Measurements from ENCODE around the gene PRDM16. TPM values are rescaled to one million over a fixed set of nuclear protein-coding genes. Genes with fewer than 3 reads are reported as not detected.

The PRDM16 gene
- total RNA-seq, 1 experiment from 2014 or later, result not detected

- H3K4me1 Mint-ChIP-seq (ENCODE audit: insufficient read depth, unreplicated experiment), result no peaks in the 10 kb centered on the region
- ChIA-PET CTCF (no interaction called here), POLR2A (no interaction called here)
- no peak for DNase-seq (ENCODE audit: unreplicated experiment)
- H3K9me3 Mint-ChIP-seq (ENCODE audit: unreplicated experiment), result peaks cover 8% of the 10 kb centered on the region
- no peaks in the 10 kb centered on the region for H3K27me3 Mint-ChIP-seq (ENCODE audit: insufficient read depth, unreplicated experiment)
- H3K36me3 Mint-ChIP-seq (ENCODE audit: insufficient read depth, unreplicated experiment), result no peaks in the 10 kb centered on the region
- no TSS peak for BruUV-seq (replicated peaks)
- H3K4me3 Mint-ChIP-seq (ENCODE audit: unreplicated experiment), result no peak overlapping the region
- H3K27ac Mint-ChIP-seq (ENCODE audit: low read depth, unreplicated experiment), result no peak overlapping the region
- no peak for TF ChIP-seq CTCF (IDR thresholded peaks at IDR 0.05; ENCODE audit: unreplicated experiment)
- intact Hi-C loops (cut with micrococcal nuclease), result no loop called here
Measured at GRCh38 chr1:3195480-3195815, 126.4 kb downstream of the PRDM16 start.

- intact Hi-C loops (cut with micrococcal nuclease), result no loop called here
- no peak for DNase-seq (ENCODE audit: unreplicated experiment)
- POLR2A ChIA-PET, result no interaction called here
- no peak overlapping the region for H3K4me3 Mint-ChIP-seq (ENCODE audit: unreplicated experiment)
- no peaks in the 10 kb centered on the region for H3K27me3 Mint-ChIP-seq (ENCODE audit: insufficient read depth, unreplicated experiment)
- CTCF ChIA-PET, result interaction anchor here (0.5 kb wide), 1 partner anchor 1109 kb away, joined by 3 read pairs; no protein-coding TSS in a partner anchor
- no peaks in the 10 kb centered on the region for H3K4me1 Mint-ChIP-seq (ENCODE audit: insufficient read depth, unreplicated experiment)
- H3K27ac Mint-ChIP-seq (ENCODE audit: low read depth, unreplicated experiment), result no peak overlapping the region
- peaks cover 8% of the 10 kb centered on the region for H3K9me3 Mint-ChIP-seq (ENCODE audit: unreplicated experiment)
- TF ChIP-seq CTCF (IDR thresholded peaks at IDR 0.05; ENCODE audit: unreplicated experiment), result no peak
- BruUV-seq (replicated peaks), result no TSS peak
- H3K36me3 Mint-ChIP-seq (ENCODE audit: insufficient read depth, unreplicated experiment), result no peaks in the 10 kb centered on the region
Measured at GRCh38 chr1:3195966-3196515, 127.0 kb downstream of the PRDM16 start.

- no peak overlapping the region for H3K27ac Mint-ChIP-seq (ENCODE audit: low read depth, unreplicated experiment)
Measured at GRCh38 chr1:3196577-3197245, 127.7 kb downstream of the PRDM16 start.

GRCh38 chr1:3197781-3198316, 128.8 kb downstream of the PRDM16 start:
- TF ChIP-seq CTCF (IDR thresholded peaks at IDR 0.05; ENCODE audit: unreplicated experiment), result no peak
- no peak overlapping the region for H3K4me3 Mint-ChIP-seq (ENCODE audit: unreplicated experiment)
- intact Hi-C loops (cut with micrococcal nuclease), result no loop called here

More at GRCh38 chr1:3196577-3197245, 127.7 kb downstream of the PRDM16 start:
- Mint-ChIP-seq H3K4me3 (ENCODE audit: unreplicated experiment) (no peak overlapping the region), H3K4me1 (ENCODE audit: insufficient read depth, unreplicated experiment) (no peaks in the 10 kb centered on the region), H3K9me3 (ENCODE audit: unreplicated experiment) (peaks cover 8% of the 10 kb centered on the region), H3K27me3 (ENCODE audit: insufficient read depth, unreplicated experiment) (no peaks in the 10 kb centered on the region), H3K36me3 (ENCODE audit: insufficient read depth, unreplicated experiment) (no peaks in the 10 kb centered on the region)
- intact Hi-C loops (cut with micrococcal nuclease), result no loop called here
- DNase-seq (ENCODE audit: unreplicated experiment), result no peak
- BruUV-seq (replicated peaks), result no TSS peak
- TF ChIP-seq CTCF (IDR thresholded peaks at IDR 0.05; ENCODE audit: unreplicated experiment), result no peak
- ChIA-PET POLR2A (no interaction called here), CTCF (interaction anchor here (0.5 kb wide), 1 partner anchor 1108 kb away, joined by 3 read pairs; no protein-coding TSS in a partner anchor)

More at GRCh38 chr1:3197781-3198316, 128.8 kb downstream of the PRDM16 start:
- Mint-ChIP-seq H3K27me3 (ENCODE audit: insufficient read depth, unreplicated experiment) (no peaks in the 10 kb centered on the region), H3K36me3 (ENCODE audit: insufficient read depth, unreplicated experiment) (no peaks in the 10 kb centered on the region), H3K4me1 (ENCODE audit: insufficient read depth, unreplicated experiment) (no peaks in the 10 kb centered on the region), H3K27ac (ENCODE audit: low read depth, unreplicated experiment) (no peak overlapping the region), H3K9me3 (ENCODE audit: unreplicated experiment) (peaks cover 8% of the 10 kb centered on the region)
- CTCF ChIA-PET, result no interaction called here
- no peak for DNase-seq (ENCODE audit: unreplicated experiment)
- no TSS peak for BruUV-seq (replicated peaks)
- POLR2A ChIA-PET, result no interaction called here

Data from MCF 10A (cell line).